ENCODE results near the gene NLRC4.

Gene NLRC4

GRCh38 chr2:32248299-32248698, 16.4 kb downstream of the NLRC4 start:
- in situ Hi-C loops (cut with MboI; ENCODE audit: low pct_unique_long_range_greater_than_20kb, low sequenced_read_pairs, unreplicated experiment), result no loop called here
- no peak for DNase-seq (ENCODE audit: low spot score)
- TF ChIP-seq CTCF (IDR thresholded peaks at IDR 0.05; ENCODE audit: extremely low read depth, insufficient read depth, missing control alignments), result no peak

- in situ Hi-C loops (cut with MboI; ENCODE audit: low pct_unique_long_range_greater_than_20kb, low sequenced_read_pairs, unreplicated experiment), result no loop called here
- TF ChIP-seq CTCF (IDR thresholded peaks at IDR 0.05; ENCODE audit: extremely low read depth, insufficient read depth, missing control alignments), result no peak
- DNase-seq (ENCODE audit: low spot score), result no peak
These were observed 17.8 kb downstream of the NLRC4 start for GRCh38 chr2:32246911-32247310.

- in situ Hi-C loops (cut with MboI; ENCODE audit: low pct_unique_long_range_greater_than_20kb, low sequenced_read_pairs, unreplicated experiment), result no loop called here
- TF ChIP-seq CTCF (IDR thresholded peaks at IDR 0.05; ENCODE audit: extremely low read depth, insufficient read depth, missing control alignments), result no peak
These were observed 22.4 kb downstream of the NLRC4 start for GRCh38 chr2:32242331-32242730.

GRCh38 chr2:32237996-32238395, 26.7 kb downstream of the NLRC4 start:
- no peak for TF ChIP-seq CTCF (IDR thresholded peaks at IDR 0.05; ENCODE audit: extremely low read depth, insufficient read depth, missing control alignments)
- DNase-seq (ENCODE audit: low spot score), result no peak
- in situ Hi-C loops (cut with MboI; ENCODE audit: low pct_unique_long_range_greater_than_20kb, low sequenced_read_pairs, unreplicated experiment), result no loop called here

More at GRCh38 chr2:32242331-32242730, 22.4 kb downstream of the NLRC4 start:
- no peak for DNase-seq (ENCODE audit: low spot score)

- DNase-seq (ENCODE audit: low spot score), result no peak
- no peak for TF ChIP-seq CTCF (IDR thresholded peaks at IDR 0.05; ENCODE audit: extremely low read depth, insufficient read depth, missing control alignments)
- in situ Hi-C loops (cut with MboI; ENCODE audit: low pct_unique_long_range_greater_than_20kb, low sequenced_read_pairs, unreplicated experiment), result no loop called here
These were observed 27.2 kb downstream of the NLRC4 start for GRCh38 chr2:32237488-32237887.

GRCh38 chr2:32235315-32235714, 29.4 kb downstream of the NLRC4 start:
- DNase-seq (ENCODE audit: low spot score), result no peak
- no peak for TF ChIP-seq CTCF (IDR thresholded peaks at IDR 0.05; ENCODE audit: extremely low read depth, insufficient read depth, missing control alignments)
- in situ Hi-C loops (cut with MboI; ENCODE audit: low pct_unique_long_range_greater_than_20kb, low sequenced_read_pairs, unreplicated experiment), result no loop called here

- DNase-seq (ENCODE audit: low spot score), result no peak
- in situ Hi-C loops (cut with MboI; ENCODE audit: low pct_unique_long_range_greater_than_20kb, low sequenced_read_pairs, unreplicated experiment), result no loop called here
- TF ChIP-seq CTCF (IDR thresholded peaks at IDR 0.05; ENCODE audit: extremely low read depth, insufficient read depth, missing control alignments), result no peak
These were observed 32.7 kb downstream of the NLRC4 start for GRCh38 chr2:32231959-32232358.

Data from GM13977 (cell line).